Choroid plexus epithelial cell (primary cell): ENCODE data around the gene WNT7B.

Source experiments
- DNase-seq: peaks from one replicate; pipeline ENCODE4 v3.0.0-alpha.2; 2010; ENCODE audit warnings: low read depth
- H3K4me3 ChIP-seq: 2 replicates; pipeline ENCODE4 v1.5.1; 2011; ENCODE audit warnings: low read depth, mild to moderate bottlenecking, control low read depth, low read length, moderate library complexity
- CTCF ChIP-seq: conservative IDR thresholded peaks from 2 replicates; pipeline ENCODE4 v1.5.1; 2011; ENCODE audit warnings: low read depth, mild to moderate bottlenecking, control low read depth, inconsistent platforms, low read length, moderate library complexity

The WNT7B gene

GRCh38 chr22:46012182-46012880, 35.4 kb upstream of the WNT7B start:
- no peak for DNase-seq

GRCh38 chr22:46011627-46012181, 34.7 kb upstream of the WNT7B start:
- TF ChIP-seq CTCF, result no peak
- no peak for DNase-seq
- no peak overlapping the region for H3K4me3 ChIP-seq

More at GRCh38 chr22:46012182-46012880, 35.4 kb upstream of the WNT7B start:
- H3K4me3 ChIP-seq, result no peak overlapping the region
- no peak for TF ChIP-seq CTCF

GRCh38 chr22:46010951-46011626, 34.1 kb upstream of the WNT7B start:
- no peak overlapping the region for H3K4me3 ChIP-seq
- DNase-seq, result no peak

GRCh38 chr22:46010207-46010867, 33.4 kb upstream of the WNT7B start:
- no peak for DNase-seq
- H3K4me3 ChIP-seq, result no peak overlapping the region
- TF ChIP-seq CTCF, result no peak

More at GRCh38 chr22:46010951-46011626, 34.1 kb upstream of the WNT7B start:
- no peak for TF ChIP-seq CTCF

GRCh38 chr22:46009730-46010129, 32.8 kb upstream of the WNT7B start:
- no peak for TF ChIP-seq CTCF
- H3K4me3 ChIP-seq, result no peak overlapping the region
- peak; percentile 23 for DNase-seq

GRCh38 chr22:46008836-46009596, 32.1 kb upstream of the WNT7B start:
- no peak overlapping the region for H3K4me3 ChIP-seq
- DNase-seq, result no peak
- no peak for TF ChIP-seq CTCF
